Panc1 (cell line): ENCODE measurements around the gene RTN4IP1. TPM values are rescaled to one million over a fixed set of nuclear protein-coding genes. Genes with fewer than 3 reads are reported as not detected.

Experiments
- ATAC-seq: fragments of 200-7000 bp; cut with Tn5 transposase; 2 replicates; pipeline ENCODE4 v1.9.1; 2020; ENCODE audit warnings: mild to moderate bottlenecking, moderate library complexity
- BruUV-seq: library from RNA; stranded (reverse); fragments of 400-500 nt; replicated peaks from 2 replicates; lab custom pipeline; 2021; lab: Mats Ljungman, UMichigan
- CTCF ChIA-PET: fragments of 300-600 bp; sonication (Branson Sonifier 250); formaldehyde crosslinking; loops from one replicate; lab custom pipeline; 2022; ENCODE audit warnings: antibody characterized with exemption; lab: Charles Lee
- POLR2A ChIA-PET: fragments of 300-600 bp; sonication (Branson Sonifier 250); formaldehyde crosslinking; loops from one replicate; lab custom pipeline; 2022; ENCODE audit warnings: antibody characterized with exemption; lab: Charles Lee
- DNase-seq: peaks from one replicate; pipeline ENCODE4 v3.0.0-alpha.2; 2010; ENCODE audit warnings: low read depth, low spot score
- H3K27ac ChIP-seq: 2 replicates; pipeline ENCODE4 v1.5.1; 2011; ENCODE audit warnings: mild to moderate bottlenecking, low read length, inconsistent platforms
- H3K27me3 ChIP-seq: fragments of 200-500 bp; sonication (Bioruptor generic); 2 replicates; pipeline ENCODE4 v1.6.0; 2014; ENCODE audit warnings: low read length, inconsistent platforms; ENCODE audit not compliant: control insufficient read depth, insufficient read depth
- H3K36me3 ChIP-seq: fragments of 200-500 bp; sonication (Bioruptor generic); 2 replicates; pipeline ENCODE4 v1.5.1; 2014; ENCODE audit warnings: inconsistent platforms, mild to moderate bottlenecking, low read length, moderate library complexity; ENCODE audit not compliant: control insufficient read depth, insufficient read depth
- H3K4me1 ChIP-seq: 2 replicates; pipeline ENCODE4 v1.5.1; 2011; ENCODE audit warnings: inconsistent platforms, mild to moderate bottlenecking, low read length, moderate library complexity; ENCODE audit not compliant: control insufficient read depth, insufficient read depth
- H3K4me3 ChIP-seq, 2 experiments: 2 replicates each; pipeline ENCODE4 v1.5.1; 2011 to 2012; ENCODE audit warnings: low read depth in 2 of 2, low read length in 2 of 2, mild to moderate bottlenecking in 2 of 2, inconsistent platforms in 1 of 2, moderate library complexity in 1 of 2
- H3K9me3 ChIP-seq: fragments of 200-500 bp; sonication (Bioruptor generic); 2 replicates; pipeline ENCODE4 v1.5.1; 2014; ENCODE audit warnings: low read depth, mild to moderate bottlenecking, inconsistent platforms, low read length, moderate library complexity; ENCODE audit not compliant: control insufficient read depth, insufficient read depth
- CTCF ChIP-seq: fragments of 450-650 bp; IDR thresholded peaks from 2 replicates; pipeline ENCODE4 v1.5.1; 2017; ENCODE audit warnings: mild to moderate bottlenecking
- POLR2AphosphoS5 ChIP-seq: IDR thresholded peaks from 2 replicates; pipeline ENCODE4 v1.6.1; 2012; ENCODE audit warnings: mild to moderate bottlenecking, low read depth, low read length, moderate library complexity
- REST ChIP-seq, 2 experiments: IDR thresholded peaks; 2 replicates each; pipeline ENCODE4 v1.6.1; 2011 to 2012; ENCODE audit warnings: low read depth in 2 of 2, control low read depth in 1 of 2, low read length in 1 of 2, mild to moderate bottlenecking in 1 of 2, moderate library complexity in 1 of 2; ENCODE audit not compliant: insufficient read depth in 1 of 2
- SIN3A ChIP-seq: IDR thresholded peaks from 2 replicates; pipeline ENCODE4 v1.6.1; 2012; ENCODE audit warnings: low read depth, mild to moderate bottlenecking, low read length, moderate library complexity, borderline replicate concordance; ENCODE audit not compliant: insufficient read depth
- TCF7L2 ChIP-seq: IDR thresholded peaks from 2 replicates; pipeline ENCODE4 v1.6.1; 2011; ENCODE audit warnings: mild to moderate bottlenecking, low read depth, low read length, inconsistent platforms
- in situ Hi-C: cut with HindIII; loops from 2 replicates; pipeline ENCODE4 v1.10.0; 2016; ENCODE audit warnings: low sequenced_read_pairs, low pct_unique_long_range_greater_than_20kb
- intact Hi-C: fragments of 100-400 bp; cut with micrococcal nuclease; formaldehyde crosslinking; loops from one replicate; pipeline ENCODE4 v1.10.0; 2022; ENCODE audit not compliant: unreplicated experiment
- total RNA-seq: library from RNA; stranded (reverse); gene quantifications from one replicate; pipeline ENCODE4 v1.2.1, GENCODE V29; 2021; ENCODE audit not compliant: unreplicated experiment

The RTN4IP1 gene
- total RNA-seq, 1 experiment from 2014 or later: 9.4 TPM

- POLR2A ChIA-PET: no interaction called here
- DNase-seq: no peak
- no peak for ATAC-seq
- CTCF ChIA-PET: no interaction called here
- Histone ChIP-seq H3K27ac (no peak overlapping the region), H3K27me3 (no peaks in the 10 kb centered on the region), H3K4me3 (no peak overlapping the region), H3K36me3 (peaks cover 3% of the 10 kb centered on the region; the same call in 1 of the 2 replicates), H3K4me1 (no peaks in the 10 kb centered on the region), H3K9me3 (no peaks in the 10 kb centered on the region)
- TF ChIP-seq POLR2AphosphoS5 (no peak), REST (IDR thresholded peaks at IDR 0.05; ENCODE audit: insufficient read depth in 1 of 2, low read depth in 2 of 2, low read length in 1 of 2) (no peak), TCF7L2 (no peak), CTCF (no peak), SIN3A (no peak)
- intact Hi-C loops (no loop called here), in situ Hi-C loops (no loop called here)
- no TSS peak for BruUV-seq
Measured at GRCh38 chr6:106637717-106638341, 8.5 kb upstream of the RTN4IP1 start.

GRCh38 chr6:106637051-106637716 lies 7.9 kb upstream of the RTN4IP1 start:
- H3K4me1 ChIP-seq: no peaks in the 10 kb centered on the region
- no peak overlapping the region for H3K4me3 ChIP-seq
- intact Hi-C loops: no loop called here
- H3K9me3 ChIP-seq: no peaks in the 10 kb centered on the region
- no peak overlapping the region for H3K27ac ChIP-seq
- in situ Hi-C loops: no loop called here
- BruUV-seq: no TSS peak
- CTCF ChIA-PET: no interaction called here
- ATAC-seq: no peak
- DNase-seq: no peak
- peaks cover 3% of the 10 kb centered on the region; the same call in 1 of the 2 replicates for H3K36me3 ChIP-seq
- POLR2A ChIA-PET: no interaction called here
- H3K27me3 ChIP-seq: no peaks in the 10 kb centered on the region
- TF ChIP-seq SIN3A (no peak), TCF7L2 (no peak), CTCF (no peak), POLR2AphosphoS5 (no peak), REST (IDR thresholded peaks at IDR 0.05; ENCODE audit: insufficient read depth in 1 of 2, low read depth in 2 of 2, low read length in 1 of 2) (no peak)
